Measurements from ENCODE around the gene KDM2A. TPM values are rescaled to one million over a fixed set of nuclear protein-coding genes. Genes with fewer than 3 reads are reported as not detected.
"Not testable (repeated sequence)": the region's sequence is repeated elsewhere in the genome, so short reads cannot be mapped to it uniquely, and the experiment has no call there.

The KDM2A gene
- polyA plus RNA-seq, 2 of the 4 experiments (the other 2 are of a cell fraction): 34.5 to 42.8 TPM

DNA sequence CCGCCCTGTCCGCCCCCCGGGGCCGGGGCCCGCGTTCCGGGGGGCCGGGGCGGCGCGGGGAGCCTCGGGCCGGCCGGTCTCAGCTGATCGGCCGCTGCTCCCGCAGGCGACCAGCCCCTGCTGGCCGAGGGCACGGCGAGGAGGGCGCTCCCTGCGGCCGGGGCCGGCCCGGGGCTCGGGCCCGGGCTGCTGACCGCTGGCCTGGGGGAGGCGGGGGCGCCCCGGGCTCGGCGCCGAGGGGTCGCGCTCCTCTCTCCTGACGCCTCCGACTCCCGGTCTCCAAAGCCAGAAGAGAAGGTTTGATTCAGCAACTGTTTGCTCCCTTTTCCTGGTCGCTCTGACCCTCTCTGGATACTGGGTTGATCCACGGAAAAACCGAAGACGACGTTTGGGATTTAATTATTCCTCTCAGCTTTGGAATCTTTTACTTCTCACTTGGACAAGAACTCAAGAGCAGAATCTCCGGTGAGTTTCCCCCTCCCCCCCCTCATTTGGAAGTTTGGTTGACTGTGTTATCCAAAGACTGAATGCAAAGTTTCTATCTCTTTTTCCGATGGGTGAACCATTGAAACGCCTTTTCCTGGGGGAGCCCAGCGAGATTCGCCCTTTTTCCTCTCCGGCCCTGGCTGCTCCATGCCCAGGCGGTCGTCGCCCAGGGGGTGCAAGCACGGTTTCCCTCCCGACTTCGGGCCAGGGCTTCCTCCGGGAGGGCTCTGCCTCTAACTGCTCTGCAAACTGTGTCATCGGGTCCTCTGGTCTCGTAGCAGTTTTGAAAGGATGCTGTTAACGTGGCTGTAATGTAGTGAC is 725 bp downstream of the KDM2A start:
- POLR2A ChIA-PET: interaction anchor here (0.6 to 1.7 kb wide), 6 partner anchors 9 to 254 kb away, joined by 3 to 4 read pairs (median 3); partner anchors contain the start of gene CLCF1

DNA sequence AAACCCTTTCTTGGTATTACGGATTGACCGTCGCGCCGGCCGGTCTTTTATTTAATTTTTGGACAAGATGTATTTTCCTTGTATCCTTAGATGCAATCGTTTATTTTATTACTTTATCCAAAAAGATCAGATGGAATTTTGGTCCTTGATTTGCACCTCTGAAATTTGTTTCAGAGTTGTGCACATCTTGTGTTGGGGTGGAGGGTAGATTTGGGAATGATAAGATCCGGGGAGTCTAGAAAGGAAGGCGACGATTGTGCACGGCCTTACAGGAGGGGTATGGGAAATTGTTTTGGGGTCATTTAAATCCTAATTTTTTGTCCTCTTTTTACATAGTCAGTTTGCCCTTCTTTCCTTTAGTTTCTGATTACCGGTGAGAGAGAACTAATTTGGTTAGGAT is 1.4 kb downstream of the KDM2A start:
- CTCF ChIA-PET: interaction anchor here (0.6 to 2.0 kb wide), 2 partner anchors 22 to 50 kb away, joined by 3 to 7 read pairs; no protein-coding TSS in a partner anchor
- Histone ChIP-seq H3K4me3 (peak overlapping the region; percentile 86), H3K4me2 (peak overlapping the region; percentile 91), H3K27ac (peak overlapping the region; percentile 95 to 99), H3K9me3 (no peaks in the 10 kb centered on the region), H3K4me1 (peaks cover 26% of the 10 kb centered on the region)
- FAIRE-seq: no peak
- POLR2A ChIA-PET: interaction anchor here (1.7 kb wide), 1 partner anchor 119 kb away, joined by 4 read pairs; no protein-coding TSS in a partner anchor
- WGBS (ENCODE audit: missing lambda C conversion rate): 2% methylated on average over 12 of the region's 12 CpGs
- ATAC-seq: no peak
- TF ChIP-seq JUNB (IDR thresholded peaks at IDR 0.05) (no peak), ZC3H11A (IDR thresholded peaks at IDR 0.05) (0 out of 2 replicates have a peak, but pooled peaks have one; percentile 4)
- no peak for DNase-seq (ENCODE audit: low read depth in 1 of 2, low spot score in 1 of 2)

More for the DNA sequence above, 725 bp downstream of the KDM2A start:
- Histone ChIP-seq H3K9me3 (no peaks in the 10 kb centered on the region), H3K4me1 (peaks cover 31% of the 10 kb centered on the region), H3K27ac (peak overlapping the region; percentile 95 to 99), H3K4me3 (peak overlapping the region; percentile 86), H3K4me2 (peak overlapping the region; percentile 91)
- CTCF ChIA-PET: interaction anchor here (0.6 to 4.2 kb wide), 19 partner anchors 14 to 257 kb away, joined by 3 to 17 read pairs (median 4); no protein-coding TSS in a partner anchor
- WGBS (ENCODE audit: missing lambda C conversion rate): under 1% methylated on average over 23 of the region's 61 CpGs
- FAIRE-seq (no peak), ATAC-seq (peak; percentile 34 to 73), DNase-seq (ENCODE audit: low read depth in 1 of 2, low spot score in 1 of 2) (peak; percentile 19 to 48)
- TF ChIP-seq NR3C1 (IDR thresholded peaks at IDR 0.05) (no peak), JUN (IDR thresholded peaks at IDR 0.05) (no peak), EHMT2 (IDR thresholded peaks at IDR 0.05; ENCODE audit: low read depth) (no peak), MYC (IDR thresholded peaks at IDR 0.05; ENCODE audit: borderline replicate concordance, low read length) (no peak), ZNF302 (CRISPR knock-in tag; IDR thresholded peaks at IDR 0.05) (no peak)
- TF ChIP-seq, protein P1, sequence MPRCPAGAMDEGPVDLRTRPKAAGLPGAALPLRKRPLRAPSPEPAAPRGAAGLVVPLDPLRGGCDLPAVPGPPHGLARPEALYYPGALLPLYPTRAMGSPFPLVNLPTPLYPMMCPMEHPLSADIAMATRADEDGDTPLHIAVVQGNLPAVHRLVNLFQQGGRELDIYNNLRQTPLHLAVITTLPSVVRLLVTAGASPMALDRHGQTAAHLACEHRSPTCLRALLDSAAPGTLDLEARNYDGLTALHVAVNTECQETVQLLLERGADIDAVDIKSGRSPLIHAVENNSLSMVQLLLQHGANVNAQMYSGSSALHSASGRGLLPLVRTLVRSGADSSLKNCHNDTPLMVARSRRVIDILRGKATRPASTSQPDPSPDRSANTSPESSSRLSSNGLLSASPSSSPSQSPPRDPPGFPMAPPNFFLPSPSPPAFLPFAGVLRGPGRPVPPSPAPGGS (IDR thresholded peaks at IDR 0.05): no peak

DNA sequence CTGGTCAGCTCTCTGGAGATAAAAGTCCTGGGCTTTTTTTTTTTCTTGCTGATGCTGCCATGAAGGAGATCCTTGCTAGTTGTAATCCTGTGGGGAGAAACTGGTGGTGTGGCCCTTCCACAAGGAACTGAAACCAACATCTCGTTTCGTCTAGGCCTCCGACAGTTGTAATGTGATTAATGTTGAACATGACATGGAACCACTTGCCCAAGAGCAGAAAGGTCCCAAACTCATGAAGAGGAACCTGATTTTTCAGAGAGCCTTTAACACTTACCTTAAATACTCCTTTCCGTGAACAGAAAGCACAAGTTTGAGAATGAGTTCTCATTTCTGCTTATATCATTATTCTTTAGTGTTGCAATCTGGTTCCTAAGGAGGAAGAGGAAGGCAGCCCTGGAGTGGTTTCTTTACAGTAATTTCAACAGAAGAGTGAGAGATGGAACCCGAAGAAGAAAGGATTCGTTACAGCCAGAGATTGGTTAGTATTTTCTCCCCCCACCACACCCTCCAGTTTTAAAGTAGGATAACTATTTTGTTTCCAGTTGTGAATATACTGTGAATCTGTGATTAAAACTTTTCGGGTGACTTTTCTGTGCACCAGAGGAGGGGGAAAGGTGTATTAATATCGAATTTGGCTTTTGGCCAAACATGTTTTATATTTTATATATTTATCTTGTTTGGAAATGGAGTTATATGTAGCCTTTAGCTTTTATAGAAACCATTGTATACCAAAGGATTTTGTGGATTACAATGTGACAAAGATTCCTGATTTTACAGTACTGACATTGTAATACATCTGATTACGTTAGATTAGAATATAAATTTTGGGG is 2.0 kb downstream of the KDM2A start:
- ChIA-PET POLR2A (no interaction called here), CTCF (interaction anchor here (0.6 to 2.0 kb wide), 4 partner anchors 21 to 107 kb away, joined by 3 to 7 read pairs (median 3); no protein-coding TSS in a partner anchor)
- DNase-seq (ENCODE audit: low read depth in 1 of 2, low spot score in 1 of 2): peak in 1 of 2 experiments; percentile 34
- H3K4me2 ChIP-seq: peak overlapping the region; percentile 91
- no peaks in the 10 kb centered on the region for H3K9me3 ChIP-seq
- no peak for FAIRE-seq
- peaks cover 21% of the 10 kb centered on the region for H3K4me1 ChIP-seq
- H3K27ac ChIP-seq: peak overlapping the region; percentile 95 to 99
- H3K4me3 ChIP-seq: peak overlapping the region; percentile 86
- TF ChIP-seq SREBF2 (IDR thresholded peaks at IDR 0.05): no peak
- TF ChIP-seq NPAS2 (CRISPR knock-in tag; IDR thresholded peaks at IDR 0.05; ENCODE audit: borderline replicate concordance): no peak
- no peak for TF ChIP-seq EHMT2 (IDR thresholded peaks at IDR 0.05; ENCODE audit: low read depth)
- 11% methylated on average over 9 of the region's 9 CpGs for WGBS (ENCODE audit: missing lambda C conversion rate)
- no peak for ATAC-seq

DNA sequence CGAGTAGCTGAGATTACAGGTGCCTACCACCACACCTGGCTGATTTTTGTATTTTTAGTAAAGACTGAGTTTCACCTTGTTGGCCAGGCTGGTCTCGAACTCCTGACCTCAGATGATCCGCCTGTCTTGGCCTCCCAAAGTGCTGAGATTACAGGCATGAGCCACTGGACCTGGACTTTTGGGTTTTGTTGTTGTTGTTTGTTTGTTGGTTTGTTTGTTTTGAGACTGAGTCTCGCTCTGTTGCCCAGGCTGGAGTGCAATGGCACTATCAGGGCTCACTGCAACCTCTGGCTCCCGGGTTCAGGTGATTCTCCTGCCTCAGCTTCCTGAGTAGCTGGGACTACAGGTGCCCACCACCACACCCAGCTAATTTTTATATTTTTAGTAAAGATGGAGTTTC is 4.7 kb downstream of the KDM2A start:
- H3K4me2 ChIP-seq; ATAC-seq; H3K4me3 ChIP-seq; H3K9me3 ChIP-seq; FAIRE-seq; DNase-seq (ENCODE audit: low read depth in 1 of 2, low spot score in 1 of 2); POLR2A ChIA-PET; H3K27ac ChIP-seq: not testable (repeated sequence)
- WGBS (ENCODE audit: missing lambda C conversion rate): 94% methylated on average over 5 of the region's 5 CpGs
- peaks cover 23% of the 10 kb centered on the region; the same call in 2 of the 3 replicates for H3K4me1 ChIP-seq
- CTCF ChIA-PET: interaction anchor here (0.6 kb wide), 1 partner anchor 165 kb away, joined by 3 read pairs; the partner anchor contains the start of gene ANKRD13D

DNA sequence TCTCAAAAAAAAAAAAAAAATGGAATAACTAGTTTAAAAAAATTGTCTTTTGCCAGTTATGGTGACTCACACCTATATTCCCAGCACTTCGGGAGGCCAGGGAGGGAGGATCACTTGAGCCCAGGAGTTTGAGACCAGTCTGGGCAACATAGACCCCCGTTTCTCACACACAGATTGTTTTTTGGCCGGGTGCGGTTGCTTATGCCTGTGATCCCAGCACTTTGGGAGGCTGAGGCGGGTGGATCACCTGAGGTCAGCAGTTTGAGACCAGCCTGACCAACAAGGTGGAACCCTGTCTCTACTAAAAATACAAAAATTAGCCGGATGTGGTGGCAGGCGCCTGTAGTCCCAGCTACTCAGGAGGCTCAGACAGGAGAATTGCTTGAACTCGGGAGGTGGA is 7.2 kb downstream of the KDM2A start:
- POLR2A ChIA-PET: interaction anchor here (0.7 kb wide), 1 partner anchor 47 kb away, joined by 3 read pairs; no protein-coding TSS in a partner anchor
- H3K9me3 ChIP-seq; H3K4me2 ChIP-seq; ATAC-seq; DNase-seq (ENCODE audit: low read depth in 1 of 2, low spot score in 1 of 2); H3K4me3 ChIP-seq; FAIRE-seq; H3K27ac ChIP-seq: not testable (repeated sequence)
- 91% methylated on average over 8 of the region's 8 CpGs for WGBS (ENCODE audit: missing lambda C conversion rate)
- CTCF ChIA-PET: interaction anchor here (0.6 to 1.2 kb wide), 4 partner anchors 35 to 54 kb away, joined by 3 read pairs; no protein-coding TSS in a partner anchor
- H3K4me1 ChIP-seq: peaks cover 23% of the 10 kb centered on the region; the same call in 2 of the 3 replicates
